Spinal cord (tissue), 10 donors: ENCODE results near the gene ARL6IP1. TPM values are rescaled to one million over a fixed set of nuclear protein-coding genes. Genes with fewer than 3 reads are reported as not detected.
"Not testable (repeated sequence)": the region's sequence is repeated elsewhere in the genome, so short reads cannot be mapped to it uniquely, and the experiment has no call there.

ENCODE experiments used
- DNase-seq, 6 donors: peaks; one replicate each; pipeline versions ENCODE4 v3.0.0 to v3.0.0-alpha.2; 2013 to 2015; ENCODE audit warnings: low spot score in 6 of 6, low read depth in 4 of 6
- H3K27ac ChIP-seq: one replicate; pipeline ENCODE4 v1.5.1; 2013; ENCODE audit warnings: low read depth, low read length, control low read depth
- H3K27me3 ChIP-seq: one replicate; pipeline ENCODE4 v1.6.1; 2013; ENCODE audit warnings: low read length; ENCODE audit not compliant: control insufficient read depth, insufficient read depth
- H3K36me3 ChIP-seq: one replicate; pipeline ENCODE4 v1.6.1; 2013; ENCODE audit warnings: low read length; ENCODE audit not compliant: control insufficient read depth, insufficient read depth
- H3K4me1 ChIP-seq: one replicate; pipeline ENCODE4 v1.6.1; 2013; ENCODE audit warnings: low read length; ENCODE audit not compliant: control insufficient read depth, insufficient read depth
- H3K4me3 ChIP-seq: one replicate; pipeline ENCODE4 v1.5.1; 2013; ENCODE audit warnings: low read depth, low read length, control low read depth
- H3K9me3 ChIP-seq: one replicate; pipeline ENCODE4 v1.6.1; 2013; ENCODE audit warnings: low read length; ENCODE audit not compliant: control insufficient read depth, insufficient read depth
- WGBS: methylation state at CpG from one replicate; pipeline ENCODE4 v1.1.5; 2013; ENCODE audit warnings: missing lambda C conversion rate; ENCODE audit not compliant: insufficient coverage; 5-methylcytosine and 5-hydroxymethylcytosine counted together
- polyA plus RNA-seq, 2 donors: library from polyadenylated mRNA; unstranded; fragments of 120-200 nt; gene quantifications; one replicate each; pipeline ENCODE4 v1.2.1, GENCODE V29; 2013; ENCODE audit not compliant: insufficient read length in 2 of 2
- total RNA-seq, 2 donors: library from RNA; depleted of rRNA in 1 of 2; stranded (reverse); fragments of 120-200 nt in 1 of 2; fragments of >200 nt in 1 of 2; gene quantifications; one replicate each; pipeline versions ENCODE4 v1.2.3 to v1.2.4, GENCODE V29; 2013 to 2014
- donor health status: healthy.

The ARL6IP1 gene
- total and polyA plus RNA-seq, 4 donors: 229 to 481 (median 396) TPM

DNA sequence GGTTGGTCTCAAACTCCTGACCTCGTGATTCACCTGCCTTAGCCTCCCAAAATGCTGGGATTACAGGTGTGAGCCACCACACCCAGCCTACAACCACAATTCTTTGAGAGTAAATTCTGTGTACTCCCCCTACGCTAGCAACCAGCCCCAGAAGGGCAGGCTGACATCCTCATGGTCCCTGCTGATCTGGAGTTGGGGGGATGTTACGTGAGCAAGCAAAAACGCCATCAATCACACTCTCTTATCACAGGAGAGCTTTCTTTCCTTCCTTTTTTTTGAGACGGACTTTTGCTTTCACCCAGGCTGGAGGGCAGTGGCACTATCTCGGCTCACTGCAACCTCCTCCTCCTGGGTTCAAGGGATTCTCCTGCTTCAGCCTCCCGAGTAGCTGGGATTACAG, 29.2 kb downstream of the ARL6IP1 start:
- not testable (repeated sequence) for H3K9me3 ChIP-seq, H3K27ac ChIP-seq, H3K4me3 ChIP-seq, H3K36me3 ChIP-seq, DNase-seq, H3K4me1 ChIP-seq, H3K27me3 ChIP-seq
- WGBS: 95% methylated on average over 4 of the region's 7 CpGs

DNA sequence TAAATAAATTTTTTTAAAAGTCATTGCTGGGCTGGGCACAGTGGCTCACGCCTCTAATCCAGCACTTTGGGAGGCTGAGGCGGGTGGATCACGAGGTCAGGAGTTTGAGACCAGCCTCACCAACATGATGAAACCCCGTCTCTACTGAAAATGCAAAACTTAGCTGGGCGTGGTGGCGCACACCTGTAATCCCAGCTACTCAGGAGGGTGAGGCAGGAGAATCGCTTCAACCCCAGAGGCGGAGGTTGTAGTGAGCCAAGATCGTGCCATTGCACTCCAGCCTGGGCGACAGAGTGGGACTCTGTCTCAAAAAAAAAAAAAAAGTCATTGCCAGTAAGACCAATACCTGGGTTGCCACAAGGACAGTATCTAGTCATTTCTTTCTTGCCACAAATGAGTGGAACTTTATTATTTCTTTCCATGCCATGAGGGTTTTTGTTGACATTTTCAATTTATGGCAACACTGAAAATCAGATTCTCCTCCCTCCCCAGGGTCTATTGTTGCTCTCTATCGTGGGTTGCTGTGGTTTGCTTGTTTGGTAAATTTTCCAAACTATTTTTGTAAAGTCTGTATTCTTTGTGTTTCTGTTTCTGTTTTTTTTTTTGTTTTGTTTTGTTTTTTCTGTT, 30.9 kb downstream of the ARL6IP1 start:
- H3K36me3 ChIP-seq, DNase-seq, H3K4me1 ChIP-seq, H3K4me3 ChIP-seq, H3K27me3 ChIP-seq, H3K27ac ChIP-seq, H3K9me3 ChIP-seq: not testable (repeated sequence)
- whole genome bisulfite sequencing: 93% methylated on average over 4 of the region's 11 CpGs

DNA sequence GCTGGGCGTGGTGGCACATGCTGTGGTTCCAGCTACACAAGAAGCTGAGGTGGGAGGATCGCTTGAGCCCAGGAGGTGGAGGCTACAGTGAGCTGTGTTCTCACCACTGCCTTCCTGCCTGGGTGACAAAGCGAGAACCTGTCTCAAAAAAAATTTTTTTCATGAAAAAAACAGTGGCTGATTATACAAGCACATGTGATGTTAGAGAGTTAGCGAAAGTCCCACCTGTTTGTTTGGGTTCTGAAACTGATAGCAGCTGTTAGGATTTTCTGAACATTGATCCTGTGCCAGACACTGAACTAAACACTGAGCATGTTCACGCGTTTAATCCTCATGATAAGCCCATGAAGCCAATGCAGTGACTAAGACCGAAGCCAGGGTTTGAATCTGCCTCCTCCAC, 34.1 kb downstream of the ARL6IP1 start:
- not testable (repeated sequence) for H3K4me3 ChIP-seq, H3K4me1 ChIP-seq, H3K36me3 ChIP-seq, H3K27me3 ChIP-seq, H3K9me3 ChIP-seq, H3K27ac ChIP-seq
- peak in 1 of 6 donors; percentile 67 for DNase-seq
- WGBS: 100% methylated on average over 3 of the region's 7 CpGs

DNA sequence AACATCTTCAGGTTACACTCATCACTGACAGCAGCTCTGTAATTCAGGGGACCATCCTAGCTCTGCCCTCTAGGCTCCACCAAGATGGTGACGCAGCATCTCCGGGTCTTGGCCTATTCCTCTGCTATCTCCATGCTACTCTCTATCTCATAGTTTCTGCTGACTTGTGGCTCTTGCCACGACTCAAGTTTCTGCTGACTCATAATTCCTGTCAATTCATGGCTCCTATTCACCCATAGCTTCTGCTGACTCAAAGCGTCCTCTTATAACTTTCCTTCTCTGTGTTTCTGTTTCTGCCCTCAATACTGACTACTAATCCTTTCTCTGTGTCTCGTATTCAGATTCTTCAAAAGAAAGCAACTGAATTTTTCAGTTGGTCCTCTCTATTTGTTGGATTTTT, 38.6 kb downstream of the ARL6IP1 start:
- H3K4me3 ChIP-seq, H3K36me3 ChIP-seq, H3K27ac ChIP-seq, DNase-seq, H3K27me3 ChIP-seq, H3K9me3 ChIP-seq, H3K4me1 ChIP-seq: not testable (repeated sequence)
- no CpG with 5 or more reads among the region's 5 CpGs for WGBS

DNA sequence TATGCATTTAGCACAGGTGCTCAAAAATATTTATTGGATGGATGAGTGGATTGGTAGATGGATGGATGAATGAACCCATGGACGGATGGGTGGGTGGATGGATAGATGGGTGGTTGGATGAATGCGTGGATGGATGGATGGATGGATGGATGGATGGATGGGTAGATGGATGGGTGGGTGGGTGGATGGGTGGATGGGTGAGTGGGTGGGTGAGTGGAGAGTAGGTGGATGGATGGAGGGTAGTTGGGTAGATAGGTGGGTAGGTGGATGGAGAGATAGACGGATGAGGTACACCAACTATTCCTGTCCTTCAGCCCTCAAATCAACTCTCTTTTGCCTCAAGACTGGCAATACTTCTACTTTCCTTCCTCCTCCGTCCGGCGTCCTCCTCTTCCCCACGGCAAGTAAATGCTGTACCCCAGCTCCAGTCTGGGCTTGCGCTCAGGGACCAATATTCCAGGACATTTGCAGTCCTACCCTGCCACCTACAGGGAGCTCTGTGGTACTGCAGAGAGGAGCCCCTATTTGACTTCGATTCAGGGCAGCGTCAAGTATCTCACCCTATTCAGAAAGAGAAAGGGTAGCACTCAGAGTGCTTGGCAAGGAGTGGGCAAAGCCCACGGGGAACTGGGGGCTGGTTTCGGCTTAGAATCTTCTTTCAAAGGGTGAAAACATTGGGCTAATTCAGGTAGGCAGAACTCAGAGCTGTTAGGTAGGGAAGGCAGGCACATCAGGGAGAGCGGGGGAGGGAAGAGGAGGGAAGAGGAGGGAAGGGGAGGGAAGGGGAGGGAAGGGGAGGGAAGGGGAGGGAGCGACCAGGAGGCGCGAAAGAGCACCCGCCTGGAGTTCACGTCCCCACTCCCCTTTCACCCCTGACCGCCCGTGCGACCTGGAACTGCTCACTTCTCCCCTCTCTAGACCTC, 41.5 kb downstream of the ARL6IP1 start:
- not testable (repeated sequence) for H3K4me3 ChIP-seq, H3K27ac ChIP-seq, H3K4me1 ChIP-seq, H3K36me3 ChIP-seq, H3K9me3 ChIP-seq, H3K27me3 ChIP-seq
- DNase-seq: peak in 1 of 6 donors; percentile 37
- WGBS: 47% methylated on average over 3 of the region's 21 CpGs

DNA sequence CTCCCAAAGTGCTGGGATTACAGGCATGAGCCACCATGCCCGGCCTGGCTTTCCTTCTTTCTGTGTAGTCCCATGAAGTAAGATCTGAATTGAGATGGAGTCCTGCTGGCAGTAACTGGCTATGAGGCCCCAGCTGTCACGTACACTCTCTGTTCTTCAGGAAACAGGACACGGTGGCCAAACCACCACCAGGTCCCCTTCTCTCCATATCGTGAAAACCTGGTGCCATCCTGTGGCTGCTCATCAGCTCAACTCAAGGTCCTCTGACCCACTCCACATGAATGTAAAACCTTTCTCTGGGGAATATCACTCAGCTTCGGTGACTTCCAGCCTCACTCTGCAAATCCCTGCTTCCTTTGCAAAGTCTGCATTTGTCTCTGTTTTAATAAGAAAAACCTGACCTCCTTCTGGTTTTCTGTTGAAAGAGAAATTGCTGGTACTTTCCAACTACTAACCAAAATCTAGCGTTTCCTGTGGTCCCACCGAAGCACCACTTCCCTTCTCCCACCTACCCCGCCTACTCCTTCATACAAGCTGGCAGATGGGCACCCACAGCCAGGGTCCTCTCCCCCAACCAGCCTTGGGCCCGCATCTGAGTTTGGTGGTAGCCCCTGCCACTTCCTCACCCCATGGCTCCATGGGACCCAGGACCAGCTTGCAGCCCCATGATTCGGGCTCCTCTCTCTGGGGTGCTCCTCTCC, 43.2 kb downstream of the ARL6IP1 start:
- WGBS: no CpG with 5 or more reads among the region's 10 CpGs

DNA sequence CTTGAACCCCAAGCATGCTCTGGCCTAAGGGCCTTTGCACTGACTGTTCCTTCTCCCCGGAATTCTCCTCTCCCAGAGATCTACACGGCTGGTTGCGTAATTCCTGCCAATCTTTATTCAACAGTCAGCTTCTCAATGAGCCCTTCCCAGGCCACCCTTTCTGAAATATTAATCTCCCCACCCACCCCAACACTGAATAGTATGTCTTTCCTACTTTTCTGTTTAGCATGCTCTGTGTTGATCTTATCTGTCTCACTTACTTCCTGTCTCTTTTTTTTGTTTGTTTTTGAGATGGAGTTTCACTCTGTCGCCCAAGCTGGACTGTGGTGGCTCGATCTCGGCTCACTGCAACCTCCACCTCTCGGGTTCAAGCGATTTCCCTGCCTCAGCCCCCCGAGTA, 44.7 kb downstream of the ARL6IP1 start:
- H3K4me1 ChIP-seq, H3K27ac ChIP-seq, H3K4me3 ChIP-seq, H3K27me3 ChIP-seq, H3K36me3 ChIP-seq, H3K9me3 ChIP-seq, DNase-seq: not testable (repeated sequence)
- 85% methylated on average over 5 of the region's 9 CpGs for WGBS

More for the DNA sequence above, 43.2 kb downstream of the ARL6IP1 start:
- H3K27ac ChIP-seq, H3K27me3 ChIP-seq, H3K36me3 ChIP-seq, H3K4me3 ChIP-seq, H3K4me1 ChIP-seq, DNase-seq, H3K9me3 ChIP-seq: not testable (repeated sequence)

DNA sequence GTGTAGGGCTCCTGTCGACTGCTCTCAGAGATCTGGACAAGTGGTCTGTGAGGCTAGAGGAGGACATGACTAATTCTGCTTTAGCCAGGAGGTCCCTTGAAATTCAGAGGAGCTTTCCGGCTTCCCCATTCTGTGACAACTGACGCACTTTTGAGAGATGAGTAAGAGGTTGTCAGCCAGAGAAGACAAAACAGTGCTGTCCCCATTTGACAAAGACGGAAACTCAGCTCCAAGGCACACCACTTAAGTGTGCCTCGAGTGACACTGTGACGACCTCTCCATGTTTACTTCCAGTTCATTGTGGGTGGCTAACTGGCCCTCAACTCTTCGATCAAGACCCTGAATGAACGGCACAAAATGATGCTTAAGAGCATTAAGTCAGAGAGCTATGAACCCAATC, 58.5 kb downstream of the ARL6IP1 start:
- H3K27me3 ChIP-seq, H3K9me3 ChIP-seq, H3K36me3 ChIP-seq, H3K4me3 ChIP-seq, H3K27ac ChIP-seq, DNase-seq, H3K4me1 ChIP-seq: not testable (repeated sequence)
- no CpG with 5 or more reads among the region's 8 CpGs for whole genome bisulfite sequencing
